HepG2 (cell line): ENCODE measurements around the gene NIPAL3. TPM values are rescaled to one million over a fixed set of nuclear protein-coding genes. Genes with fewer than 3 reads are reported as not detected.

Experiments used
- ATAC-seq: fragments of 200-7000 bp; cut with Tn5 transposase; 3 replicates; pipeline ENCODE4 v1.9.1; 2020; ENCODE audit warnings: mild to moderate bottlenecking, moderate library complexity
- BruUV-seq: library from RNA; stranded (reverse); fragments of 400-500 nt; replicated peaks from 2 replicates; lab custom pipeline; 2021; lab: Mats Ljungman, UMichigan
- CTCF ChIA-PET: fragments of 300-600 bp; formaldehyde crosslinking; extraction: SDS; loops from one replicate; lab custom pipeline; 2021; ENCODE audit warnings: low total read pairs, inconsistent platforms, low intra/inter-chr PET ratio; lab: Yijun Ruan, JAX
- POLR2A ChIA-PET: fragments of 350-600 bp; sonication (Branson Sonifier 250); formaldehyde crosslinking; loops from one replicate; lab custom pipeline; 2020; ENCODE audit warnings: antibody characterized with exemption, inconsistent platforms; lab: Yijun Ruan, JAX
- DNase-seq: peaks from one replicate; pipeline ENCODE4 v3.0.0-alpha.2; 2015; ENCODE audit warnings: low spot score
- FAIRE-seq: peaks from 3 replicates; lab custom pipeline; 2011; peaks lifted over from hg19 to GRCh38; lab: Jason Lieb, UNC
- H2AFZ ChIP-seq: one replicate; pipeline ENCODE4 v1.6.1; 2011; ENCODE audit warnings: low read length, inconsistent platforms
- H3K27ac ChIP-seq: fragments of 300-600 bp; 3 replicates; pipeline ENCODE4 v1.8.0; 2011; ENCODE audit warnings: mixed run types, mild to moderate bottlenecking, mixed read lengths, low read length, inconsistent platforms; ENCODE audit not compliant: insufficient read depth; ENCODE audit errors: extremely low read length
- H3K27me3 ChIP-seq, 2 experiments: fragments of 200-600 bp in 1 of 2; 2 replicates in 1 of 2; 3 replicates in 1 of 2; pipeline versions ENCODE4 v1.6.0 to v1.8.0; 2011; ENCODE audit warnings: low read length in 2 of 2, mild to moderate bottlenecking in 2 of 2, moderate library complexity in 2 of 2, inconsistent platforms in 1 of 2; ENCODE audit not compliant: insufficient read depth in 2 of 2, control insufficient read depth in 1 of 2
- H3K36me3 ChIP-seq, 2 experiments: fragments of 200-600 bp in 1 of 2; replicated peaks in 1 of 2; 2 replicates in 1 of 2; 3 replicates in 1 of 2; pipeline versions ENCODE4 v1.5.1 to v1.8.0; 2011; ENCODE audit warnings: low read length in 2 of 2, inconsistent platforms in 1 of 2; ENCODE audit not compliant: insufficient read depth in 2 of 2, control insufficient read depth in 1 of 2
- H3K4me1 ChIP-seq: 2 replicates; pipeline ENCODE4 v1.5.1; 2012; ENCODE audit warnings: low read length, inconsistent platforms; ENCODE audit not compliant: insufficient read depth
- H3K4me2 ChIP-seq: 2 replicates; pipeline ENCODE4 v1.6.0; 2011; ENCODE audit warnings: low read depth, low read length, inconsistent platforms
- H3K4me3 ChIP-seq, 3 experiments: fragments of 200-600 bp in 1 of 3; sonication (generic), shearing (Covaris generic) in 1 of 3; replicated peaks in 1 of 3; 2 replicates each; pipeline ENCODE4 v1.5.1; 2011 to 2016; ENCODE audit warnings: low read length in 3 of 3, inconsistent platforms in 2 of 3, low read depth in 2 of 3, mild to moderate bottlenecking in 2 of 3, control low read depth in 1 of 3, mixed read lengths in 1 of 3; ENCODE audit not compliant: insufficient read depth in 1 of 3
- H3K79me2 ChIP-seq: one replicate; pipeline ENCODE4 v1.6.1; 2011; ENCODE audit warnings: low read length, inconsistent platforms; ENCODE audit not compliant: insufficient read depth
- H3K9ac ChIP-seq: 2 replicates; pipeline ENCODE4 v1.6.0; 2011; ENCODE audit warnings: mild to moderate bottlenecking, low read depth, low read length, inconsistent platforms; ENCODE audit not compliant: insufficient read depth
- H3K9me3 ChIP-seq: 2 replicates; pipeline ENCODE4 v1.5.1; 2012; ENCODE audit warnings: mild to moderate bottlenecking, low read length
- H4K20me1 ChIP-seq: 2 replicates; pipeline ENCODE4 v1.6.0; 2011; ENCODE audit warnings: inconsistent platforms, mild to moderate bottlenecking, low read length, moderate library complexity; ENCODE audit not compliant: insufficient read depth
- PAX8 ChIP-seq: sonication (generic); formaldehyde crosslinking; IDR thresholded peaks from 2 replicates; pipeline ENCODE4 v1.8.0; 2022; ENCODE audit warnings: mild to moderate bottlenecking, missing genetic modification reagents, borderline replicate concordance
- PPARG ChIP-seq: conservative IDR thresholded peaks from 2 replicates; pipeline ENCODE4 v1.6.1; 2016; ENCODE audit warnings: missing biosample characterization, missing genetic modification reagents
- SIX4 ChIP-seq: sonication (generic); formaldehyde crosslinking; IDR thresholded peaks from 2 replicates; pipeline ENCODE4 v1.4.0; 2020; ENCODE audit warnings: missing genetic modification reagents
- ZFX ChIP-seq: sonication (generic); formaldehyde crosslinking; IDR thresholded peaks from 2 replicates; pipeline ENCODE4 v1.4.0; 2020; ENCODE audit warnings: mild to moderate bottlenecking, low read depth, missing genetic modification reagents, moderate library complexity
- ZNF230 ChIP-seq: sonication (generic); formaldehyde crosslinking; IDR thresholded peaks from 2 replicates; pipeline ENCODE4 v1.4.0; 2020; ENCODE audit warnings: mild to moderate bottlenecking, missing genetic modification reagents
- WGBS: methylation state at CpG from one replicate; pipeline ENCODE4 v1.1.6; 2017; ENCODE audit warnings: low lambda C conversion rate; 5-methylcytosine and 5-hydroxymethylcytosine counted together
- in situ Hi-C: cut with HindIII; loops from 2 replicates; pipeline ENCODE4 v1.10.0; 2017; ENCODE audit warnings: low pct_unique_long_range_greater_than_20kb; ENCODE audit not compliant: extremely low pct_ligation_motif_present
- intact Hi-C: fragments of 100-400 bp; cut with micrococcal nuclease; formaldehyde crosslinking; loops from one replicate; pipeline ENCODE4 v1.10.0; 2022; ENCODE audit not compliant: unreplicated experiment
- polyA plus RNA-seq, 8 experiments: library from polyadenylated mRNA; depleted of rRNA in 3 of 8; stranded (reverse) in 7 of 8; unstranded in 1 of 8; fragments of >200 nt; fragmentation: Illumina TruSeq in 4 of 8; extraction: Trizol in 4 of 8; gene quantifications; 2 replicates each; pipeline versions ENCODE4 v1.2.1 to v1.2.3, GENCODE V29; 2011 to 2016; ENCODE audit warnings: low read depth in 4 of 8, missing spikeins in 1 of 8, mixed read lengths in 1 of 8; ENCODE audit not compliant: insufficient read depth in 1 of 8
- total RNA-seq, 5 experiments: library from RNA; depleted of rRNA; stranded (reverse); fragments of >200 nt; fragmentation: Illumina TruSeq; extraction: Trizol; gene quantifications; 2 replicates each; pipeline ENCODE4 v1.2.3, GENCODE V29; 2016; ENCODE audit warnings: low read depth in 1 of 5
- TF ChIP-seq, protein P1 (sequence below): sonication (generic); formaldehyde crosslinking; IDR thresholded peaks from 2 replicates; pipeline ENCODE4 v1.4.0; 2020; ENCODE audit warnings: missing genetic modification reagents, low read depth, mild to moderate bottlenecking, borderline replicate concordance
- TF ChIP-seq, protein P2 (sequence below): sonication (generic); formaldehyde crosslinking; IDR thresholded peaks from 2 replicates; pipeline ENCODE4 v1.8.0; 2022; ENCODE audit warnings: mild to moderate bottlenecking, missing genetic modification reagents, moderate library complexity
- TF ChIP-seq, protein P3 (sequence below): sonication (generic); formaldehyde crosslinking; IDR thresholded peaks from 2 replicates; pipeline ENCODE4 v1.4.0; 2020; ENCODE audit warnings: mild to moderate bottlenecking, low read depth, missing genetic modification reagents
- TF ChIP-seq, protein P4 (sequence below): sonication (generic); formaldehyde crosslinking; IDR thresholded peaks from 2 replicates; pipeline ENCODE4 v1.4.0; 2020; ENCODE audit warnings: mild to moderate bottlenecking, missing genetic modification reagents
- TF ChIP-seq, protein P5 (sequence below): sonication (generic); formaldehyde crosslinking; IDR thresholded peaks from 2 replicates; pipeline ENCODE4 v1.4.0; 2020; ENCODE audit warnings: missing genetic modification reagents, mild to moderate bottlenecking, borderline replicate concordance

NIPAL3 gene
- total and polyA plus RNA-seq, 2 of the 13 experiments (the other 11 are each of a cell fraction or from before 2014, with no cell fraction given): 5.6 to 8.6 TPM

DNA sequence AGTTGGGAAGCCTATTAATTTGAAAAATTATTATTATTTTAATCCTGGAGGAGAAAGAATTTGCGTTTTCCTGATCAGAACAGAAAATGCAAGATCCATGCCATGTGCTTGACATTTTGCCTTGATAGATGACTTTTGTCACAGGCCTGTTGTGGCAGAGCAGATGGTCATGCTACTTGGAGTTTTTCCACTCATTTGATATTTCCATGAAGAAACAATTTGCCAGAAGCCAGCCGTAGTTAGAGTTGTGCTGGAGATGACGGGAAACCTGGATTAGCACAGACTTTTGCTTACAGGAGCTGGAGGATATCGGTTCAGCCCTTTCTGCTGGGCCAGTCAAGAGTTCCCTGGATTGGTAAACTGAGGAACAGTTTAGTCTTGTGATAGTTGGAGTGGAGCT is 90.2 kb downstream of the NIPAL3 start:
- DNase-seq (no peak), ATAC-seq (no peak), FAIRE-seq (no peak)
- no peak overlapping the region for H3K27ac ChIP-seq
- CTCF ChIA-PET: no interaction called here
- intact Hi-C loops: loop anchor here (10.0 kb wide), 1 partner anchor 91 kb away; the partner anchor contains the start of genes NIPAL3 and STPG1
- H3K4me2 ChIP-seq: no peak overlapping the region
- peaks cover 50% of the 10 kb centered on the region for H3K4me1 ChIP-seq
- BruUV-seq: no TSS peak
- POLR2A ChIA-PET: no interaction called here
- no peak overlapping the region for H3K9ac ChIP-seq
- no peaks in the 10 kb centered on the region for H3K9me3 ChIP-seq
- H3K36me3 ChIP-seq: no peaks in the 10 kb centered on the region
- H4K20me1 ChIP-seq: no peaks in the 10 kb centered on the region
- H3K4me3 ChIP-seq: no peak overlapping the region
- peaks cover 10% of the 10 kb centered on the region for H3K79me2 ChIP-seq
- no peak overlapping the region for H2AFZ ChIP-seq
- in situ Hi-C loops: no loop called here
- H3K27me3 ChIP-seq: no peaks in the 10 kb centered on the region; a peak in 1 of 5 replicates
- 95% methylated on average over 4 of the region's 4 CpGs for WGBS
- TF ChIP-seq, protein P1, sequence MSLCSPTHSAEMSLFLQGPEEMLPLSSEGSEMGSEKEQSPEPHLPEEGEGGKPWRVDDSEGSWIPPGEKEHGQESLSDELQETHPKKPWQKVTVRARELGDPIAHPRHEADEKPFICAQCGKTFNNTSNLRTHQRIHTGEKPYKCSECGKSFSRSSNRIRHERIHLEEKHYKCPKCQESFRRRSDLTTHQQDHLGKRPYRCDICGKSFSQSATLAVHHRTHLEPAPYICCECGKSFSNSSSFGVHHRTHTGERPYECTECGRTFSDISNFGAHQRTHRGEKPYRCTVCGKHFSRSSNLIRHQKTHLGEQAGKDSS: no peak
- TF ChIP-seq PAX8 (no peak), PPARG (no peak), ZFX (no peak), ZNF230 (no peak), SIX4 (no peak)
- TF ChIP-seq, protein P2, sequence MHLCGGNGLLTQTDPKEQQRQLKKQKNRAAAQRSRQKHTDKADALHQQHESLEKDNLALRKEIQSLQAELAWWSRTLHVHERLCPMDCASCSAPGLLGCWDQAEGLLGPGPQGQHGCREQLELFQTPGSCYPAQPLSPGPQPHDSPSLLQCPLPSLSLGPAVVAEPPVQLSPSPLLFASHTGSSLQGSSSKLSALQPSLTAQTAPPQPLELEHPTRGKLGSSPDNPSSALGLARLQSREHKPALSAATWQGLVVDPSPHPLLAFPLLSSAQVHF (CRISPR knock-in tag): no peak
- TF ChIP-seq, protein P3, sequence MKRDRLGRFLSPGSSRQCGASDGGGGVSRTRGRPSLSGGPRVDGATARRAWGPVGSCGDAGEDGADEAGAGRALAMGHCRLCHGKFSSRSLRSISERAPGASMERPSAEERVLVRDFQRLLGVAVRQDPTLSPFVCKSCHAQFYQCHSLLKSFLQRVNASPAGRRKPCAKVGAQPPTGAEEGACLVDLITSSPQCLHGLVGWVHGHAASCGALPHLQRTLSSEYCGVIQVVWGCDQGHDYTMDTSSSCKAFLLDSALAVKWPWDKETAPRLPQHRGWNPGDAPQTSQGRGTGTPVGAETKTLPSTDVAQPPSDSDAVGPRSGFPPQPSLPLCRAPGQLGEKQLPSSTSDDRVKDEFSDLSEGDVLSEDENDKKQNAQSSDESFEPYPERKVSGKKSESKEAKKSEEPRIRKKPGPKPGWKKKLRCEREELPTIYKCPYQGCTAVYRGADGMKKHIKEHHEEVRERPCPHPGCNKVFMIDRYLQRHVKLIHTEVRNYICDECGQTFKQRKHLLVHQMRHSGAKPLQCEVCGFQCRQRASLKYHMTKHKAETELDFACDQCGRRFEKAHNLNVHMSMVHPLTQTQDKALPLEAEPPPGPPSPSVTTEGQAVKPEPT (CRISPR knock-in tag): no peak
- TF ChIP-seq, protein P4, sequence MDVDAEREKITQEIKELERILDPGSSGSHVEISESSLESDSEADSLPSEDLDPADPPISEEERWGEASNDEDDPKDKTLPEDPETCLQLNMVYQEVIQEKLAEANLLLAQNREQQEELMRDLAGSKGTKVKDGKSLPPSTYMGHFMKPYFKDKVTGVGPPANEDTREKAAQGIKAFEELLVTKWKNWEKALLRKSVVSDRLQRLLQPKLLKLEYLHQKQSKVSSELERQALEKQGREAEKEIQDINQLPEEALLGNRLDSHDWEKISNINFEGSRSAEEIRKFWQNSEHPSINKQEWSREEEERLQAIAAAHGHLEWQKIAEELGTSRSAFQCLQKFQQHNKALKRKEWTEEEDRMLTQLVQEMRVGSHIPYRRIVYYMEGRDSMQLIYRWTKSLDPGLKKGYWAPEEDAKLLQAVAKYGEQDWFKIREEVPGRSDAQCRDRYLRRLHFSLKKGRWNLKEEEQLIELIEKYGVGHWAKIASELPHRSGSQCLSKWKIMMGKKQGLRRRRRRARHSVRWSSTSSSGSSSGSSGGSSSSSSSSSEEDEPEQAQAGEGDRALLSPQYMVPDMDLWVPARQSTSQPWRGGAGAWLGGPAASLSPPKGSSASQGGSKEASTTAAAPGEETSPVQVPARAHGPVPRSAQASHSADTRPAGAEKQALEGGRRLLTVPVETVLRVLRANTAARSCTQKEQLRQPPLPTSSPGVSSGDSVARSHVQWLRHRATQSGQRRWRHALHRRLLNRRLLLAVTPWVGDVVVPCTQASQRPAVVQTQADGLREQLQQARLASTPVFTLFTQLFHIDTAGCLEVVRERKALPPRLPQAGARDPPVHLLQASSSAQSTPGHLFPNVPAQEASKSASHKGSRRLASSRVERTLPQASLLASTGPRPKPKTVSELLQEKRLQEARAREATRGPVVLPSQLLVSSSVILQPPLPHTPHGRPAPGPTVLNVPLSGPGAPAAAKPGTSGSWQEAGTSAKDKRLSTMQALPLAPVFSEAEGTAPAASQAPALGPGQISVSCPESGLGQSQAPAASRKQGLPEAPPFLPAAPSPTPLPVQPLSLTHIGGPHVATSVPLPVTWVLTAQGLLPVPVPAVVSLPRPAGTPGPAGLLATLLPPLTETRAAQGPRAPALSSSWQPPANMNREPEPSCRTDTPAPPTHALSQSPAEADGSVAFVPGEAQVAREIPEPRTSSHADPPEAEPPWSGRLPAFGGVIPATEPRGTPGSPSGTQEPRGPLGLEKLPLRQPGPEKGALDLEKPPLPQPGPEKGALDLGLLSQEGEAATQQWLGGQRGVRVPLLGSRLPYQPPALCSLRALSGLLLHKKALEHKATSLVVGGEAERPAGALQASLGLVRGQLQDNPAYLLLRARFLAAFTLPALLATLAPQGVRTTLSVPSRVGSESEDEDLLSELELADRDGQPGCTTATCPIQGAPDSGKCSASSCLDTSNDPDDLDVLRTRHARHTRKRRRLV: no peak
- TF ChIP-seq, protein P5, sequence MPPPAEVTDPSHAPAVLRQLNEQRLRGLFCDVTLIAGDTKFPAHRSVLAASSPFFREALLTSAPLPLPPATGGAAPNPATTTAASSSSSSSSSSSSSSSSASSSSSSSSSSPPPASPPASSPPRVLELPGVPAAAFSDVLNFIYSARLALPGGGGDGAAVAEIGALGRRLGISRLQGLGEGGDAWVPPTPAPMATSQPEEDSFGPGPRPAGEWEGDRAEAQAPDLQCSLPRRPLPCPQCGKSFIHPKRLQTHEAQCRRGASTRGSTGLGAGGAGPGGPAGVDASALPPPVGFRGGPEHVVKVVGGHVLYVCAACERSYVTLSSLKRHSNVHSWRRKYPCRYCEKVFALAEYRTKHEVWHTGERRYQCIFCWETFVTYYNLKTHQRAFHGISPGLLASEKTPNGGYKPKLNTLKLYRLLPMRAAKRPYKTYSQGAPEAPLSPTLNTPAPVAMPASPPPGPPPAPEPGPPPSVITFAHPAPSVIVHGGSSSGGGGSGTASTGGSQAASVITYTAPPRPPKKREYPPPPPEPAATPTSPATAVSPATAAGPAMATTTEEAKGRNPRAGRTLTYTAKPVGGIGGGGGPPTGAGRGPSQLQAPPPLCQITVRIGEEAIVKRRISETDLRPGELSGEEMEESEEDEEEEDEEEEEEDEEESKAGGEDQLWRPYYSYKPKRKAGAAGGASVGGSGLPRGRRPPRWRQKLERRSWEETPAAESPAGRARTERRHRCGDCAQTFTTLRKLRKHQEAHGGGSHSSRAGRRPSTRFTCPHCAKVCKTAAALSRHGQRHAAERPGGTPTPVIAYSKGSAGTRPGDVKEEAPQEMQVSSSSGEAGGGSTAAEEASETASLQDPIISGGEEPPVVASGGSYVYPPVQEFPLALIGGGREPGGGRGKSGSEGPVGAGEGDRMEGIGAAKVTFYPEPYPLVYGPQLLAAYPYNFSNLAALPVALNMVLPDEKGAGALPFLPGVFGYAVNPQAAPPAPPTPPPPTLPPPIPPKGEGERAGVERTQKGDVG: no peak
